Nephron progenitor cell (in vitro differentiated cells): Measurements from ENCODE around the gene HHATL.

ENCODE experiments used
- DNase-seq: peaks from one replicate; pipeline ENCODE4 v3.0.0; 2021
- H3K27ac Mint-ChIP-seq: 2 replicates; pipeline ENCODE4 v1.8.0; 2021; ENCODE audit warnings: mild to moderate bottlenecking, moderate library complexity, mixed read lengths
- H3K27me3 Mint-ChIP-seq: 2 replicates; pipeline ENCODE4 v1.8.0; 2021; ENCODE audit warnings: mild to moderate bottlenecking, low read depth, mixed read lengths; ENCODE audit not compliant: poor library complexity
- H3K36me3 Mint-ChIP-seq: 2 replicates; pipeline ENCODE4 v1.8.0; 2021; ENCODE audit warnings: low read depth, mixed read lengths
- H3K4me1 Mint-ChIP-seq: 2 replicates; pipeline ENCODE4 v1.8.0; 2021; ENCODE audit warnings: mixed read lengths
- H3K4me3 Mint-ChIP-seq: 2 replicates; pipeline ENCODE4 v1.8.0; 2021; ENCODE audit warnings: mild to moderate bottlenecking, moderate library complexity, mixed read lengths
- H3K9me3 Mint-ChIP-seq: 2 replicates; pipeline ENCODE4 v1.8.0; 2021; ENCODE audit warnings: mild to moderate bottlenecking, moderate library complexity, mixed read lengths
- TF ChIP-seq, protein P1 (sequence below): fragments of 200-600 bp; sonication (generic); IDR thresholded peaks from 2 replicates; pipeline ENCODE4 v1.5.0; 2021; ENCODE audit warnings: antibody characterized with exemption

HHATL gene

DNA sequence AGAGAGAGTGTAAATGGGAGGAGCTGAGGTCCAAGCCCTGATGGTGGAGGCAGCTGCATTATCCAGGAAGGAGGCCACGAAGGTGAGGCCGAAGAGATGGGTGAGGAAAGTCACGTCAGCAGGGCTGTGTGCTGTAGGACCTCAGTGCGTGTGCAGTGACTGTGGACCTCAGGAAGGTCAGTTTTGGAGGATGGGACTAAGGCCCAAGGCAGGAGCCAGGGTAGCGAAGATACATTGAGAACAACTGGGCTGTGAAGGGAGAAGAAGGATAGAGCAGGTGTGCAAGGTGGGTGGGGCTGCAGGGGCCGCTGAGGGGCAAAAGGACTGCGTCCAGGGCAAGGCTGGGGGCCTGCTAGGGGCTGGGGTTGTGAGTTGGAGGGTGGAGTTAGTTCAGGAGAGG is 12.4 kb downstream of the HHATL start:
- Mint-ChIP-seq H3K4me1 (no peaks in the 10 kb centered on the region), H3K27me3 (peaks cover 20% of the 10 kb centered on the region), H3K36me3 (no peaks in the 10 kb centered on the region), H3K9me3 (no peaks in the 10 kb centered on the region), H3K4me3 (no peak overlapping the region), H3K27ac (no peak overlapping the region)
- TF ChIP-seq, protein P1, sequence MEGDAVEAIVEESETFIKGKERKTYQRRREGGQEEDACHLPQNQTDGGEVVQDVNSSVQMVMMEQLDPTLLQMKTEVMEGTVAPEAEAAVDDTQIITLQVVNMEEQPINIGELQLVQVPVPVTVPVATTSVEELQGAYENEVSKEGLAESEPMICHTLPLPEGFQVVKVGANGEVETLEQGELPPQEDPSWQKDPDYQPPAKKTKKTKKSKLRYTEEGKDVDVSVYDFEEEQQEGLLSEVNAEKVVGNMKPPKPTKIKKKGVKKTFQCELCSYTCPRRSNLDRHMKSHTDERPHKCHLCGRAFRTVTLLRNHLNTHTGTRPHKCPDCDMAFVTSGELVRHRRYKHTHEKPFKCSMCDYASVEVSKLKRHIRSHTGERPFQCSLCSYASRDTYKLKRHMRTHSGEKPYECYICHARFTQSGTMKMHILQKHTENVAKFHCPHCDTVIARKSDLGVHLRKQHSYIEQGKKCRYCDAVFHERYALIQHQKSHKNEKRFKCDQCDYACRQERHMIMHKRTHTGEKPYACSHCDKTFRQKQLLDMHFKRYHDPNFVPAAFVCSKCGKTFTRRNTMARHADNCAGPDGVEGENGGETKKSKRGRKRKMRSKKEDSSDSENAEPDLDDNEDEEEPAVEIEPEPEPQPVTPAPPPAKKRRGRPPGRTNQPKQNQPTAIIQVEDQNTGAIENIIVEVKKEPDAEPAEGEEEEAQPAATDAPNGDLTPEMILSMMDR = no peak
- no peak for DNase-seq

DNA sequence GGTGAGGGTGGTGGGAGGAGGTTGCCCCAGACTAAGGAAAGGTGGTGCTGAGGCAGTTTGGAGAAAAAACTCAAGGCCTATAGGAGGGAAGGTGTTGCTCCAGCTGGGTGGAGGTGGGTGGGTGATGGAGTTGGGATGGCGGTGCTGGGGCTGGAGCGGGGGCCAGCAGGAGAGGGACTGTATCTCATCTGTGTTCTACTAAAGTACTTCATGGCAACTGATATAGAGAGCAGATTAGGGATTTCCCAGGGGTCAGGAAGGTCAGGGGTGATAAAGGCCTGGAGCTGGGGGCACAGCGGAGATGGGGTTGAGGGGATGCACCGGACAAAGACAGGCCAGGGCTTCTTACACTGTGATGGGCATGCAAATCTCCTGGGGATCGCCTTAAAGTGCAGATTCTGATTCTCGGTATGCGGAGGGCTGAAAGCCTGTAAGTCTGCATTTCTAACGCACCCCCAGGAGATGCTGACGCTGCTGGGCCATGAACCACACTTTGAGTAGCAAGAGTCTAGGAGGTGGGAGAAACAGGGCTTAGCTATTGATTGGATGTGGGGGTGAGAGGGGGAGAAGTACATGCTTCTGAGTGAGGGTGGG is 13.1 kb downstream of the HHATL start:
- H3K27ac Mint-ChIP-seq = no peak overlapping the region
- peaks cover 25% of the 10 kb centered on the region for H3K27me3 Mint-ChIP-seq
- H3K9me3 Mint-ChIP-seq = no peaks in the 10 kb centered on the region
- TF ChIP-seq, protein P1 = no peak
- DNase-seq = no peak
- H3K4me3 Mint-ChIP-seq = no peak overlapping the region
- no peaks in the 10 kb centered on the region for H3K4me1 Mint-ChIP-seq
- no peaks in the 10 kb centered on the region for H3K36me3 Mint-ChIP-seq

DNA sequence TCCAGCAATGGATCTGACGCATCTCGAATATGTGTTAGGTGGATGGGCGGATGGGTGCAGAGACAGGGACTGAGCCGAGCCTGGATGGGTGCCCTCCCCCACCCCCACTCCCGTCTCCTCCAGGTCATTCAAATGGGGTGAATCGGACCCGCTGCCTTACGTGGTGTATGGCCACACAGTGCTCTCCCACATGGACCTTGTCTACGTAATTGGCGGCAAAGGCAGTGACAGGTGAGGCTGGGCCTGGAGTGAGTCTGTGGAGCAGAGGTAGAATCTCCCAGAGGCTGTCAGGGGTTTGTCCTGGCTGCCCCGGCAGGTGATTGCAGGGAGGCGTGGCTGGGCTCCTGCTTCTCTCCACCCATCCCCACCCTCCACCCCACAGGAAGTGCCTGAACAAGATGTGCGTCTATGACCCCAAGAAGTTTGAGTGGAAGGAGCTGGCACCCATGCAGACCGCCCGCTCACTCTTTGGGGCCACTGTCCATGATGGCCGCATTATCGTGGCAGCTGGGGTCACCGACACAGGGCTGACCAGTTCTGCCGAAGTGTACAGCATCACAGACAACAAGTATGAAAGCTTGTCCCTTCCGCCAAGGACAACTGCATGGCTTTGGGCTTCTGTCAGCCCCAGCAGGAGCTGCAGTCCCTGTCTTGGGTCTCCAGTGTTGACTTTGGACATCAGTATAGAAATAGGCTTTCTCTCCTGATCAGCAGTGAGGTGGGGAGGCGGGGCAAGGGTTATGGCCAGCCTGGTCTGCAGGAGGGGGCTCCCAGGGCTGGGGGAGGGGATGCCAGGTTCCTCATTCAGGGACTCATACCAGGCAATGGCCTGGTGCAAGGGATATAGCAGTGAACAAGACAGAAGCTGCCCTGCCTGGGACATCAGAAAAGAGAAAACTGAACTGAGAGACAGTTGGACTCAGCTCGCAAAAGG is 13.8 kb downstream of the HHATL start:
- DNase-seq = no peak

DNA sequence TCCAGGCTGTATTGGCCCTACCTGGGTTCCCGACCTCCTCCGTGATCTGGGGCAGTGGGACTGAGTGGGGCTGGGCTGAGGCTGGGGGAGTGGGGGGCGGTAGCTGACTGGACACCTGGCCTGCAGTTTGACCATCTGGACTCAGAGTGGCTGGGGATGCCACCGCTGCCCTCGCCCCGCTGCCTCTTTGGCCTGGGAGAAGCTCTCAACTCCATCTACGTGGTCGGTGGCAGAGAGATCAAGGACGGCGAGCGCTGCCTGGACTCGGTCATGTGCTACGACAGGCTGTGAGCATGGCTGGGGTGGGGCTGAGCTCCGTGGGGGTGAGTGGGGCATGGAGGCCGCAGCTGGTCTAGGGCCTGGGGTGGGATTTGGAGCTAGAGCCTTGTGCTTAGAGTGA is 14.6 kb downstream of the HHATL start:
- Mint-ChIP-seq H3K9me3 (no peaks in the 10 kb centered on the region), H3K4me1 (no peaks in the 10 kb centered on the region), H3K27me3 (peaks cover 25% of the 10 kb centered on the region), H3K4me3 (no peak overlapping the region), H3K36me3 (no peaks in the 10 kb centered on the region), H3K27ac (no peak overlapping the region)
- TF ChIP-seq, protein P1 = no peak
- no peak for DNase-seq

More for the DNA sequence above, 13.8 kb downstream of the HHATL start:
- no peaks in the 10 kb centered on the region for H3K36me3 Mint-ChIP-seq
- H3K9me3 Mint-ChIP-seq = no peaks in the 10 kb centered on the region
- H3K27ac Mint-ChIP-seq = no peak overlapping the region
- no peak overlapping the region for H3K4me3 Mint-ChIP-seq
- TF ChIP-seq, protein P1 = no peak
- H3K27me3 Mint-ChIP-seq = peaks cover 25% of the 10 kb centered on the region
- H3K4me1 Mint-ChIP-seq = no peaks in the 10 kb centered on the region

DNA sequence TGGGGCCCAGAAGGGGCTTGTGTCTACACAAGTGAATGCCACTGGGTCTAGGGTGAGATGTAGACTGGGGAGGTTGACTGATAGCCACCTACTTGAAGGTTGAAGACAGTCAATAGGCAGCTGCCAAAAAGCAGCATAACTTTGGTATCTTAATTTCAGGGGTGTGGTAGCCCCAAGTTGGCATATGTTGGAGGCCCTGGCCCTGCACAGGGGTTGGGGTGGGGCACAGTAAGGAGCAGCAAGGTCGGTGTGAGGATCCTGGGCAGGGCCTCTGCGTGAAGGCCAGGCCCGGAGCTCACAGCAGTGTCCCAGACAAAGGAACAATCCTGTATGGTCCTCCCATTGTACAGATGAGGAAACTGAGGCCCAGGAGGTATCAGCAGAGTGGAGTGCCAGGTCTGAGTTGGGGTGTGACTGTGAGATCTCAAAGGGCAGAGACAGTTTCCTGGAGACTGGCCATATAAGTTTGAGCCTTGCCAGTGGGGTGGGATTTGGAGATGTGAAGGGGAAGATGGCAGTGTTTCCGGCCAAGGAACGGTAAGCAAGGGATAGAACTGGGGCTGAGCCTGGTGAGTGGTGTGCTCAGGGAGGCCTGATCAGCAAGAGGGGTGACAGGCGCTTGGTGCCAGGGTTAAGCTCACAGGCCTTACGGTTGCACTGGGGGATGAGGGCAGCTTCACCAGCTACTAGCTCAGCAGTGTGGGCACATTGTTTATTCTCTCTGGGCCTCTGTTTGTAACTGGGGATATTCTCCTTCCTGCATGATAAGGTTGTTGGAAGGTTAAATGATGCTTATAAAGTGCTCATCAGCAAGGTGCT is 15.6 kb downstream of the HHATL start:
- Mint-ChIP-seq H3K36me3 (no peaks in the 10 kb centered on the region), H3K27me3 (peaks cover 21% of the 10 kb centered on the region), H3K9me3 (no peaks in the 10 kb centered on the region), H3K27ac (no peak overlapping the region), H3K4me3 (no peak overlapping the region), H3K4me1 (no peaks in the 10 kb centered on the region)
- no peak for DNase-seq
- TF ChIP-seq, protein P1 = no peak
